Astrocyte (in vitro differentiated cells and primary cell): ENCODE data around the gene C6orf136.

Source experiments
- EZH2 ChIP-seq: IDR thresholded peaks from 2 replicates; pipeline ENCODE4 v1.6.1; 2012; ENCODE audit warnings: mild to moderate bottlenecking, low read length, inconsistent platforms; ENCODE audit not compliant: insufficient read depth
- TF ChIP-seq, protein P1 (sequence below): IDR thresholded peaks from 2 replicates; pipeline ENCODE4 v1.5.1; 2011; ENCODE audit warnings: low read depth, mild to moderate bottlenecking, inconsistent platforms, low read length, moderate library complexity; ENCODE audit not compliant: insufficient read depth

GRCh38 chr6:30700340-30700739, 53.4 kb downstream of the C6orf136 start:
- no peak for TF ChIP-seq EZH2
- TF ChIP-seq, protein P1, sequence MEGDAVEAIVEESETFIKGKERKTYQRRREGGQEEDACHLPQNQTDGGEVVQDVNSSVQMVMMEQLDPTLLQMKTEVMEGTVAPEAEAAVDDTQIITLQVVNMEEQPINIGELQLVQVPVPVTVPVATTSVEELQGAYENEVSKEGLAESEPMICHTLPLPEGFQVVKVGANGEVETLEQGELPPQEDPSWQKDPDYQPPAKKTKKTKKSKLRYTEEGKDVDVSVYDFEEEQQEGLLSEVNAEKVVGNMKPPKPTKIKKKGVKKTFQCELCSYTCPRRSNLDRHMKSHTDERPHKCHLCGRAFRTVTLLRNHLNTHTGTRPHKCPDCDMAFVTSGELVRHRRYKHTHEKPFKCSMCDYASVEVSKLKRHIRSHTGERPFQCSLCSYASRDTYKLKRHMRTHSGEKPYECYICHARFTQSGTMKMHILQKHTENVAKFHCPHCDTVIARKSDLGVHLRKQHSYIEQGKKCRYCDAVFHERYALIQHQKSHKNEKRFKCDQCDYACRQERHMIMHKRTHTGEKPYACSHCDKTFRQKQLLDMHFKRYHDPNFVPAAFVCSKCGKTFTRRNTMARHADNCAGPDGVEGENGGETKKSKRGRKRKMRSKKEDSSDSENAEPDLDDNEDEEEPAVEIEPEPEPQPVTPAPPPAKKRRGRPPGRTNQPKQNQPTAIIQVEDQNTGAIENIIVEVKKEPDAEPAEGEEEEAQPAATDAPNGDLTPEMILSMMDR, result no peak
